Measurements from ENCODE around the gene CCSER1.
"Not testable (repeated sequence)": the region's sequence is repeated elsewhere in the genome, so short reads cannot be mapped to it uniquely, and the experiment has no call there.

Gene CCSER1

DNA sequence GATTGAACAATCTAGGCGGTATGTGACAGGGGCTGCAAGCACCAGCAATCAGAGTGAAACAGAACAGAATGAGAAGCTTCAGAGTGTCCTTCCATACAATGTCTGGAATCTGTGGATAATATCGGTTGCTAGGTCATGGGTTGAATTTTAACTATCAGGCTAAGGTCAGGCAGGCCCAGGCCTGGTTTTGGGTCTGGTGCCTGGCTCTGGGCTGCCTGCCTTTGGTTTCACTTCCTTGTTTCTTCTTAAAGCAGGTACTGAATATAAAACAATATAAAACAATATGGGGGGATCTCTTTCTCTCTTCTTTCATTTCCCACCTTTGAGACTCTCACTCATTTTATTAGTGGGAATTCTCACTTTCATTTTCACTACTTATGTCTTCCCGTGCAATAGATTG lies 962.0 kb downstream of the CCSER1 start:
- FAIRE-seq: no peak

DNA sequence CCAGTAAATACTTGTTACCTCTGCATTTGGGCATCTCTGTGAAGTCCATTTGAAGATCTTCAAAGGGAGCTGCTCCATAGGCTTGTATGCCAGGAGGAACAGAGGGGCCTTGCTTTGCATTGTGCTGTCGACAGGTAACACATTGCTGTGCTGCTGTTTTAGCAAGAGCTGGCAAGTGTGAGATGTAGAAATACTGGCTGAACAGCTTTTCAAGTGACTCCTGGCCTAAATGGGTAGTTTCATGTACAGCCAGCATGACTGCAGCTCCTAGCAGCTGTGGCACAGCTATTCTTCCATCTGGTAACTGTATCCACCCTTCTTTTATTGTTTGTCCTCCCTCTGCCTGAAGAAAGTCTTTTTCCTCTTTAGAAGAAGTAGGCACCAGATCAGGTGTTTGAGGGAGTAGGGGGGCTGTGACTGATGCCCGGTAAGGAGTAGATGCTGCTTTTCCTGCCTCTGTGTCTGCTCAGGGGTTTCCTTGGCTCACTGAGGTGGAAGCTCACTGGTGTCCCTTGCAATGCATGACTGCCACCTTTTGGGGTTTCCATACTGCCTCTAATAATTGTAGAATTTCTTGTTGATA lies 965.3 kb downstream of the CCSER1 start:
- FAIRE-seq: no peak

GRCh38 chr4:91094220-91094619 lies 967.0 kb downstream of the CCSER1 start:
- not testable (repeated sequence) for FAIRE-seq

GRCh38 chr4:91099666-91100065 lies 972.5 kb downstream of the CCSER1 start:
- FAIRE-seq: no peak

- no peak for FAIRE-seq
Measured at GRCh38 chr4:91108751-91109150, 981.6 kb downstream of the CCSER1 start.

DNA sequence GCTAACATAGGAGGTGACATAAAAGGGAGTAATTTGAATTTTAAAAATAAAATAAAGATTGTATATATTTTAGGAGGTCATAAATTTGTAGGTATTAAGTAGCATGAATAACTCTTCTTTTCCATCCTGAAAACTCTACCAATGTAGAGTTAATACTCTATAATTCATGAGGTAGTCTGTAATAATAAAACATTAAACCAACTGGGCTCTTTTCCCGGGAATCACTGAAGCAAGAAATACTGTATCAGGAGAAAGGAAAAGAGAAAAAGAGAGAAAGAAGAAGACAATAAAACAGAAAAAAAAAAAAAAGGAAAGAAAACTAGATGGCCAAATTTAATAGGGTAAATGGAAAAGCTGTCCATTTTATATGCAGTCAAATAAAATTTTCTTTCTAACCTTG lies 984.4 kb downstream of the CCSER1 start:
- no peak for FAIRE-seq

- FAIRE-seq: no peak
Measured at GRCh38 chr4:91113130-91113706, 986.0 kb downstream of the CCSER1 start.

- no peak for FAIRE-seq
Measured at GRCh38 chr4:91114386-91114785, 987.2 kb downstream of the CCSER1 start.

DNA sequence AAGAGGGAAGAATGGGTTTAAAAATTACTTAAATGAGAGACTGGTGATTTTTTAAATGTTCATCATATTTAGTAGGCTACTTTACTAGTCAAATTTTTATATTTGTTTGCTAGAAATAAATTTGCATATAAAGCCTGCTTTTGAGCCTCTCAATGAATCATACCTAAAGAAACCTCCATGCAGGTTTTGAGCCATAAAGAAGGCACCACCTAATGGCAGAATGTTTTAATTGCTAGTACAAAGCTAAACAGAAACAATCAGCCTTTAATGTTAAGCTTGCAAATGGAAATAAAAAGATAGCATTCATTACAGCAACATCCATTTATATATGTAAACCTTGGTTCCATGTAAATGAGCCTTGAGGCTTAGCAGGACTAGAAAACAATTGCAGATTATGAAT lies 989.7 kb downstream of the CCSER1 start:
- FAIRE-seq: no peak

DNA sequence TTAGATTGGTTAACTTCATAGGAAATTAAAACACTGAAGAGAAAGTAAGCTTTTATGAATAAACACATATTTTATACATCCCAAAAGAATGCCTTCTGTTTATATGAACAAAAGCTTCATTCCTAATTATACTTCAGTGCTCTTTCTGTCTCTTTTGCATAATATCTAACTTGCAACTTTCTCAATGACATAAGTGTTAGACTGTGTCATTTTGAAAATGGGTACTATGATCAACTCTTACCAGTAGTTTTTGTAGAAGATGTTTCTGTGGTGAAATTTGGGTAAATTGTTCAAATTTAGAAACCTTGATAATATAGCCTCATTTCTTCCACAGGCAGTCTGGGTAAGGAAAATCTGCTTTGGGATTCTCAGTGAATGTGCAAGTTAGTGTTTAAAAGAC lies 991.4 kb downstream of the CCSER1 start:
- FAIRE-seq: no peak

DNA sequence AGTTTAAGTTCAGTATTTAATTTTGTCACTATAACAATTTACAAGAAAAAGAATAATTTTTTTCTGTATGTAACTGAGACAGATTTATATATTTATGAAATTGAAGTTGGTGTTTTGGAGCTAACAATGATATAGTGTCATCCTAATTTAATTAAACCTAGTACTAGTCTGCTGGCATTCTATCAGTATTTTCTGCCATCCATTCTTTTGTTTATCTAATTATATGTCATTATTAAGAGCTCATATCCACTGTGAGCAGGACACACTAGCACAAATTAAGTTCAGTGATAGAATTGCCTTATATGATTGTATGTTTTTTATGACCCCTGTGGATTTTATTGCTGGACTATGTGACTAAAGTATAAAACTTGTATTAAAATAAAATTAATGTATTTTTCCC lies 996.5 kb downstream of the CCSER1 start:
- FAIRE-seq: no peak

DNA sequence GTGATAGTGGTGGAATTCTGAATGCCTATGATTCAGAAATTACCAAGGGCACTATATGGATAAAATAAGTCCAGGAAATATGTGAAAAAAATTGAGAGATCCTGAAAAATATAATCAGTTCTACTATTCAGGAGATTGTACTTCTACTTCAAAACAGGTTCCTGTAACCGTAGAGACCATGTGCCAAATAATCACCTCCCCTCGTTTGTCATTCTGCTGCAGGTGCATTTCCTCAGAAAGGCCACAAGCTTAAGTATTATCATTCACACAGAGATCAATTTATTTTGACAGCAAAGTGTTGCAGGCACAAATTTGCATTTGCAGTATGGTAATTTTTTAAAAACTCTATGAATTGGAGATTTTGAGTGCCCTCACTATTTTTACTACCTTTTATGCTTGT lies 1000.0 kb downstream of the CCSER1 start:
- no peak for FAIRE-seq

DNA sequence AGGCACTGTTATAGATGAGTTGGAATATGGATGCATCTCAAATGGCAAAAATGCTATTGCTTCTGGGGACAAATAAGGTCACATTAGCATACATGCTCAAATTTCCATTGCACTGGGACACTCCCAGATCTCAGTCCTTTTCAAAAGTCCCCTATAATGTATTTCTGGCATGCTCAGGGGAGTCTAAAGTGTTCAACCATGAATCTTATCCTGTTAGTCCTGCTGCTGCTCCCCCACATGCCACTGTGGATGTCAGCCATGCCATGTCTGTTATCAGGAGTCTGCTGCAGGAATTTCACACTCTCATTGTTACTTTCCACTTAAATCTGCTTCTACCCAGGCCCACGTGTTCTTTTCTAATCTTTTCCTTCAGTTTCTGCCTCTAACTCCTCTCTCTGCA lies 1000.6 kb downstream of the CCSER1 start:
- no peak for FAIRE-seq

DNA sequence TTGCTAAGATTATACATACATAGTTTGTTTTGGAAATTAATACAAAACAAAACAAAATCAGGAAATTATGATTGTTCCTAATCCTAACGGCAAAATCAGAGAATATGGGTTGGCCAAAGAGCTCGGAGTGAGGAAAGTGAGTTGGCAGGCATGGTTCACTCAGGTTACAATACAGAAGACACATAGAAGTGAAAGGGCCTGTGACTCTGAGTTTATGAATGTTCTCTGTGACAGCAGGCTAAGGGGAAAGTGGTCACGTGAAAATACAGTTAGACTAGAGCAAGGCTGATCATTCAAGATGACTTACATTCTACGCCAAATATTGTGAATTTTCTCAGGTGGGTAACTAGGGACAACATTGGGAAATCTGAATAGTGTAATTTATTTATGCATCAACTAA lies 1001.3 kb downstream of the CCSER1 start:
- FAIRE-seq: no peak

DNA sequence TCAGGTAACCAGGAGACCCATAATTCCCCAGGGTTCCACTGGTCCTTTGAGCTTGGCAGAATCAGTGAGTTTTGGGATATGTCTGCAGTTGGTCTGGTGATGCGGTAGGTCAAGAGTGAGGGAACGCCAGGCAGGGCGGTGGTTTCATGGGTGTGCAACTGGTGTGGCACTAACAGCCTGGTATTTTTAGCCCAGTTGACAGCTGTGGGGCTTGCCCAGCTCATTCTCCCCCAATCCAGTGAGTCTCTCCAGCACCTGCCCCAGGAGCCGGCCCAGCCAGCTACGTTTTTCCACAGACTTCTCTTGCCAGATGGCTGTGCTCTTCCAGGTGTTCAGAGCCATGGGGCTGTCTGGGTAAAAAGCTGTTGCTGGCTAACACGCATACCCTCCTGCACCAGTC lies 1019.9 kb downstream of the CCSER1 start:
- FAIRE-seq: no peak

- FAIRE-seq: not testable (repeated sequence)
Measured at GRCh38 chr4:91154041-91154440, 1026.8 kb downstream of the CCSER1 start.

GRCh38 chr4:91167864-91168653 lies 1040.9 kb downstream of the CCSER1 start:
- FAIRE-seq: not testable (repeated sequence)

DNA sequence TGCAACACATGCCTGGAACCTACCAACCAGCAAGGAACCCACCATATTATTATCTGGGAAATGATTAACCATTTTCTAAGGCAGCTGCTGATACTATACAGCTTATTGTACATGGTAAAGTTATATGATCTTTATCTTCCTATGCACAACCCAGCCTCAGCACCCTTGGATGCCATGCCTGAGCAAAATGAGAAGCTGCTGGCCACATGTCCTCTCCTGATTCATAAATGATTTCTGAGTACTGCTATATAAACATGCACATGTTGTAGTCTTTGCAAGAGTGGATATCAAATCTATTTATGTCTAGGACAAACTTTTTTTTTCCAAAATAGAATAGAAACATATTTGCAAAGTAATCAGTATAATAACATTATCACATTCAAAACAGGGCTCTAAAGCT lies 1043.6 kb downstream of the CCSER1 start:
- FAIRE-seq: no peak

GRCh38 chr4:91171217-91171616 lies 1044.0 kb downstream of the CCSER1 start:
- FAIRE-seq: no peak

- FAIRE-seq: not testable (repeated sequence)
Measured at GRCh38 chr4:91185061-91185460, 1057.9 kb downstream of the CCSER1 start.

- FAIRE-seq: no peak
Measured at GRCh38 chr4:91198951-91199350, 1071.8 kb downstream of the CCSER1 start.

- no peak for FAIRE-seq
Measured at GRCh38 chr4:91207535-91207934, 1080.3 kb downstream of the CCSER1 start.

GRCh38 chr4:91212211-91212610 lies 1085.0 kb downstream of the CCSER1 start:
- FAIRE-seq: no peak

DNA sequence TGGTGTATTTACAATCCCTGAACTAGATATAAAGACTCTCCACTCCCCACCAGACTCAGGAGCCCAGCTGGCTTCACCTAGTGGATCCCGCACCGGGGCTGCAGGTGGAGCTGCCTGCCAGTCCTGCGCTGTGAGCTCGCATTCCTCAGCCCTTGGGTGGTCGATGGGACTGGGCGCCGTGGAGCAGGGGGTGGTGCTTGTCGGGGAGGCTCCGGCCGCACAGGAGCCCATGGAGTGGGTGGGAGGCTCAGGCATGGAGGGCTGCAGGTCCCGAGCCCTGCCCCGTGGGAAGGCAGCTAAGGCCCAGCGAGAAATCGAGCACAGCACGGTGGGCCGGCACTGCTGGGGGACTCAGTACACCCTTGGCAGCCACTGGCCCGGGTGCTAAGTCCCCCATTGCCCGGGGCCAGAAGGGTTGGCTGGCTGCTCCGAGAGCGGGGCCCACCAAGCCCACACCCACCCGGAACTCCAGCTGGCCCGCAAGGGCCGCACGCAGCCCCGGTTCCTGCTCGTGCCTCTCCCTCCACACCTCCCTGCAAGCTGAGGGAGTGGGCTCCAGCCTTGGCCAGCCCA lies 1090.7 kb downstream of the CCSER1 start:
- FAIRE-seq: not testable (repeated sequence)
